Transverse colon (tissue), 4 donors: ENCODE data around the gene ZNF438. TPM values are rescaled to one million over a fixed set of nuclear protein-coding genes. Genes with fewer than 3 reads are reported as not detected.

ENCODE experiments used
- DNase-seq: peaks from one replicate; pipeline ENCODE4 v3.0.0-alpha.2; 2019
- H3K27ac ChIP-seq, 4 donors: fragments of 200-600 bp; sonication (generic); 2 replicates each; pipeline ENCODE4 v1.5.1; 2016 to 2018; ENCODE audit warnings: inconsistent platforms in 4 of 4
- H3K27me3 ChIP-seq: fragments of 200-600 bp; sonication (generic); 2 replicates; pipeline ENCODE4 v1.5.1; 2017; ENCODE audit warnings: inconsistent platforms
- H3K36me3 ChIP-seq, 4 donors: fragments of 200-600 bp; sonication (generic); 2 replicates each; pipeline ENCODE4 v1.5.1; 2017 to 2019; ENCODE audit warnings: inconsistent platforms in 4 of 4
- H3K4me1 ChIP-seq, 4 donors: fragments of 200-600 bp; sonication (generic); 2 replicates each; pipeline ENCODE4 v1.5.1; 2017 to 2020; ENCODE audit warnings: inconsistent platforms in 4 of 4
- H3K4me3 ChIP-seq, 4 donors: fragments of 200-600 bp; sonication (generic); 1 replicate in 1 of 4; 2 replicates in 3 of 4; pipeline versions ENCODE4 v1.5.1 to v1.6.1; 2017 to 2019; ENCODE audit warnings: inconsistent platforms in 4 of 4
- H3K9me3 ChIP-seq, 2 donors: fragments of 200-600 bp; sonication (generic); 2 replicates each; pipeline ENCODE4 v1.5.1; 2017 to 2019; ENCODE audit warnings: inconsistent platforms in 2 of 2
- CTCF ChIP-seq, 5 experiments: fragments of 200-600 bp in 3 of 5; fragments of 450-650 bp in 2 of 5; sonication (generic) in 3 of 5; IDR thresholded peaks; 1 replicate in 2 of 5; 2 replicates in 3 of 5; pipeline ENCODE4 v1.5.1; 2016 to 2017; ENCODE audit warnings: antibody characterized with exemption in 5 of 5, inconsistent platforms in 3 of 5, mild to moderate bottlenecking in 2 of 5, moderate library complexity in 1 of 5
- EP300 ChIP-seq: sonication (generic); formaldehyde crosslinking; IDR thresholded peaks from one replicate; pipeline ENCODE4 v1.6.1; 2017; ENCODE audit warnings: antibody characterized with exemption, low read depth
- POLR2A ChIP-seq: fragments of 450-650 bp; IDR thresholded peaks from one replicate; pipeline ENCODE4 v1.6.1; 2016; ENCODE audit warnings: antibody characterized with exemption, mild to moderate bottlenecking, moderate library complexity
- POLR2AphosphoS5 ChIP-seq, 3 donors: sonication (generic); formaldehyde crosslinking; IDR thresholded peaks; one replicate each; pipeline ENCODE4 v1.6.1; 2016; ENCODE audit warnings: antibody characterized with exemption in 3 of 3
- WGBS, 2 donors: methylation state at CpG; one replicate each; pipeline ENCODE4 v1.1.5; 2018; ENCODE audit warnings: low coverage in 1 of 2; 5-methylcytosine and 5-hydroxymethylcytosine counted together
- in situ Hi-C, 4 donors: fragments of 200-750 bp; cut with MboI; loops; one replicate each; pipeline versions ENCODE4 v1.15.0 to v1.15.1; 2017; ENCODE audit warnings: low sequenced_read_pairs in 3 of 4, low pct_ligation_motif_present in 1 of 4, low pct_unique_long_range_greater_than_20kb in 1 of 4
- intact Hi-C: fragments of 100-400 bp; cut with DNase I; formaldehyde crosslinking; loops from one replicate; pipeline ENCODE4 v1.15.1; 2023; ENCODE audit warnings: low total_unique reads
- total RNA-seq, 4 donors: library from RNA; depleted of rRNA; stranded (reverse); fragments of >200 nt; gene quantifications; one replicate each; pipeline ENCODE4 v1.1.0, GENCODE V29; 2016

The ZNF438 gene
- total RNA-seq, 4 donors from 2014 or later: 4.4 to 7.4 (median 6.4) TPM

GRCh38 chr10:31034098-31034909 is 2.6 kb upstream of the ZNF438 start:
- H3K27ac ChIP-seq: peak overlapping the region; percentile 32 to 60 (median 54)

GRCh38 chr10:31033147-31033546 is 1.5 kb upstream of the ZNF438 start:
- WGBS, 2 donors: 64 to 72% methylated on average over 6 of the region's 6 CpGs
- Histone ChIP-seq H3K4me3 (peak overlapping the region in 2 of 4 donors; percentile 48 to 73), H3K4me1 (peaks cover 2 to 22% (median 8%) of the 10 kb centered on the region in 4 donors), H3K27me3 (no peaks in the 10 kb centered on the region), H3K9me3 (no peaks in the 10 kb centered on the region), H3K36me3 (no peaks in the 10 kb centered on the region), H3K27ac (peak overlapping the region; percentile 98 to 100 (median 99))
- TF ChIP-seq EP300: no peak
- no peak for TF ChIP-seq POLR2A
- no peak for TF ChIP-seq POLR2AphosphoS5 (IDR thresholded peaks at IDR 0.05)
- no peak for TF ChIP-seq CTCF (IDR thresholded peaks at IDR 0.05)
- no peak for DNase-seq
- in situ Hi-C loops: loop anchor here in 2 of 4 donors (25.0 kb wide), 1 partner anchor 246 kb away; no protein-coding TSS in a partner anchor
- intact Hi-C loops: loop anchor here (5.0 kb wide), 3 partner anchors 99 to 296 kb away; no protein-coding TSS in a partner anchor

More at GRCh38 chr10:31034098-31034909, 2.6 kb upstream of the ZNF438 start:
- Histone ChIP-seq H3K4me1 (peaks cover 2 to 22% (median 8%) of the 10 kb centered on the region in 4 donors), H3K27me3 (no peaks in the 10 kb centered on the region), H3K9me3 (no peaks in the 10 kb centered on the region), H3K36me3 (no peaks in the 10 kb centered on the region), H3K4me3 (no peak overlapping the region)
- in situ Hi-C loops: loop anchor here in 2 of 4 donors (25.0 kb wide), 1 partner anchor 247 kb away; no protein-coding TSS in a partner anchor
- DNase-seq: no peak
- intact Hi-C loops: loop anchor here (5.0 kb wide), 3 partner anchors 98 to 297 kb away; no protein-coding TSS in a partner anchor
- 69 to 74% methylated on average over 2 of the region's 2 CpGs for WGBS, 2 donors
- TF ChIP-seq POLR2A (no peak), POLR2AphosphoS5 (IDR thresholded peaks at IDR 0.05) (no peak), EP300 (no peak), CTCF (IDR thresholded peaks at IDR 0.05) (no peak)

- TF ChIP-seq EP300 (no peak), POLR2AphosphoS5 (IDR thresholded peaks at IDR 0.05) (peak in 2 of 3 donors; percentile 8 to 60), CTCF (IDR thresholded peaks at IDR 0.05) (no peak), POLR2A (peak; percentile 24)
- H3K4me3 ChIP-seq: peak overlapping the region; percentile 41 to 73 (median 50)
- no peaks in the 10 kb centered on the region for H3K9me3 ChIP-seq
- H3K27ac ChIP-seq: peak overlapping the region; percentile 98 to 100 (median 99)
- H3K27me3 ChIP-seq: no peaks in the 10 kb centered on the region
- peaks cover 2 to 22% (median 8%) of the 10 kb centered on the region in 4 donors for H3K4me1 ChIP-seq
- 22 to 30% methylated on average over 18 to 50 of the region's 51 CpGs for WGBS, 2 donors
- no peaks in the 10 kb centered on the region for H3K36me3 ChIP-seq
- peak; percentile 98 for DNase-seq
- in situ Hi-C loops: loop anchor here in 2 of 4 donors (25.0 kb wide), 1 partner anchor 245 kb away; no protein-coding TSS in a partner anchor
- intact Hi-C loops: loop anchor here (5.0 kb wide), 3 partner anchors 100 to 295 kb away; no protein-coding TSS in a partner anchor
Observed at GRCh38 chr10:31032258-31033132, 830 bp upstream of the ZNF438 start.
